Measurements from ENCODE around the gene PTTG2.

PTTG2 gene

GRCh38 chr4:37953620-37954293 is 6.4 kb upstream of the PTTG2 start:
- DNase-seq (ENCODE audit: low read depth), result no peak
- TF ChIP-seq CTCF (IDR thresholded peaks at IDR 0.05; ENCODE audit: insufficient read depth, low read depth, low read length, missing control alignments), result no peak
- H3K4me3 ChIP-seq (ENCODE audit: low read depth, low read length), result no peak overlapping the region

- DNase-seq (ENCODE audit: low read depth), result no peak
- no peak overlapping the region for H3K4me3 ChIP-seq (ENCODE audit: low read depth, low read length)
- no peak for TF ChIP-seq CTCF (IDR thresholded peaks at IDR 0.05; ENCODE audit: insufficient read depth, low read depth, low read length, missing control alignments)
Observed at GRCh38 chr4:37956941-37957340, 3.3 kb upstream of the PTTG2 start.

GRCh38 chr4:37958932-37959331 is 1.3 kb upstream of the PTTG2 start:
- DNase-seq (ENCODE audit: low read depth), result no peak
- H3K4me3 ChIP-seq (ENCODE audit: low read depth, low read length), result no peak overlapping the region
- no peak for TF ChIP-seq CTCF (IDR thresholded peaks at IDR 0.05; ENCODE audit: insufficient read depth, low read depth, low read length, missing control alignments)

- no peak for TF ChIP-seq CTCF (IDR thresholded peaks at IDR 0.05; ENCODE audit: insufficient read depth, low read depth, low read length, missing control alignments)
- H3K4me3 ChIP-seq (ENCODE audit: low read depth, low read length), result no peak overlapping the region
- DNase-seq (ENCODE audit: low read depth), result no peak
Observed at GRCh38 chr4:37960679-37961450, 667 bp downstream of the PTTG2 start.

- no peak overlapping the region for H3K4me3 ChIP-seq (ENCODE audit: low read depth, low read length)
- TF ChIP-seq CTCF (IDR thresholded peaks at IDR 0.05; ENCODE audit: insufficient read depth, low read depth, low read length, missing control alignments), result no peak
- peak; percentile 59 for DNase-seq (ENCODE audit: low read depth)
Observed at GRCh38 chr4:37964734-37965457, 4.7 kb downstream of the PTTG2 start.

- no peak overlapping the region for H3K4me3 ChIP-seq (ENCODE audit: low read depth, low read length)
- no peak for TF ChIP-seq CTCF (IDR thresholded peaks at IDR 0.05; ENCODE audit: insufficient read depth, low read depth, low read length, missing control alignments)
- no peak for DNase-seq (ENCODE audit: low read depth)
Observed at GRCh38 chr4:37966044-37966443, 5.8 kb downstream of the PTTG2 start.
